Globus pallidus (tissue), 1 donor: ENCODE data around the gene TPRG1.

Experiments
- DNase-seq: peaks from one replicate; pipeline ENCODE4 v3.0.0-alpha.2; 2015; ENCODE audit warnings: low spot score

The TPRG1 gene

GRCh38 chr3:189232790-189233189 is 61.0 kb downstream of the TPRG1 start:
- DNase-seq = no peak

- DNase-seq = peak; percentile 31
These were observed 61.6 kb downstream of the TPRG1 start for GRCh38 chr3:189233225-189233858.

GRCh38 chr3:189235214-189235613 is 63.4 kb downstream of the TPRG1 start:
- DNase-seq = no peak

- DNase-seq = no peak
These were observed 64.6 kb downstream of the TPRG1 start for GRCh38 chr3:189236352-189236751.

- DNase-seq = no peak
These were observed 65.8 kb downstream of the TPRG1 start for GRCh38 chr3:189237526-189237925.

- DNase-seq = no peak
These were observed 66.3 kb downstream of the TPRG1 start for GRCh38 chr3:189238071-189238470.

GRCh38 chr3:189239616-189240015 is 67.8 kb downstream of the TPRG1 start:
- no peak for DNase-seq

- DNase-seq = no peak
These were observed 78.2 kb downstream of the TPRG1 start for GRCh38 chr3:189249987-189250386.

GRCh38 chr3:189258261-189258660 is 86.5 kb downstream of the TPRG1 start:
- DNase-seq = no peak

- DNase-seq = no peak
These were observed 89.1 kb downstream of the TPRG1 start for GRCh38 chr3:189260556-189261493.

- DNase-seq = no peak
These were observed 91.0 kb downstream of the TPRG1 start for GRCh38 chr3:189262746-189263145.

- no peak for DNase-seq
These were observed 96.3 kb downstream of the TPRG1 start for GRCh38 chr3:189267981-189268613.

- DNase-seq = no peak
These were observed 97.6 kb downstream of the TPRG1 start for GRCh38 chr3:189269365-189269764.

GRCh38 chr3:189270248-189270832 is 98.6 kb downstream of the TPRG1 start:
- peak; percentile 25 for DNase-seq

GRCh38 chr3:189272500-189273119 is 100.8 kb downstream of the TPRG1 start:
- no peak for DNase-seq

GRCh38 chr3:189273736-189274135 is 102.0 kb downstream of the TPRG1 start:
- DNase-seq = no peak

GRCh38 chr3:189275182-189275581 is 103.4 kb downstream of the TPRG1 start:
- no peak for DNase-seq

- DNase-seq = no peak
These were observed 104.1 kb downstream of the TPRG1 start for GRCh38 chr3:189275852-189276251.

GRCh38 chr3:189276444-189277219 is 104.9 kb downstream of the TPRG1 start:
- peak; percentile 13 for DNase-seq

- DNase-seq = peak; percentile 15
These were observed 105.9 kb downstream of the TPRG1 start for GRCh38 chr3:189277711-189278110.

- no peak for DNase-seq
These were observed 106.5 kb downstream of the TPRG1 start for GRCh38 chr3:189278221-189278620.
